IgD-negative memory B cell (primary cell): ENCODE data around the gene HGFAC. TPM values are rescaled to one million over a fixed set of nuclear protein-coding genes. Genes with fewer than 3 reads are reported as not detected.
"Not testable (repeated sequence)": the region's sequence is repeated elsewhere in the genome, so short reads cannot be mapped to it uniquely, and the experiment has no call there.

Experiments
- H3K27ac Mint-ChIP-seq, 3 donors: one replicate each; pipeline ENCODE4 v1.8.0; 2020 to 2022; ENCODE audit warnings: mild to moderate bottlenecking in 3 of 3, mixed read lengths in 3 of 3, moderate library complexity in 1 of 3
- H3K27me3 Mint-ChIP-seq: one replicate; pipeline ENCODE4 v1.8.0; 2021; ENCODE audit warnings: mixed read lengths
- H3K36me3 Mint-ChIP-seq: one replicate; pipeline ENCODE4 v1.8.0; 2020; ENCODE audit warnings: mild to moderate bottlenecking, mixed read lengths
- H3K4me1 Mint-ChIP-seq, 3 donors: one replicate each; pipeline ENCODE4 v1.8.0; 2020 to 2022; ENCODE audit warnings: mixed read lengths in 3 of 3, mild to moderate bottlenecking in 1 of 3
- H3K4me3 Mint-ChIP-seq, 4 donors: one replicate each; pipeline ENCODE4 v1.8.0; 2020 to 2022; ENCODE audit warnings: mild to moderate bottlenecking in 4 of 4, mixed read lengths in 4 of 4, moderate library complexity in 3 of 4
- H3K9me3 Mint-ChIP-seq, 3 donors: one replicate each; pipeline ENCODE4 v1.8.0; 2020 to 2021; ENCODE audit warnings: mixed read lengths in 3 of 3, mild to moderate bottlenecking in 1 of 3
- polyA plus RNA-seq: library from polyadenylated mRNA; unstranded; fragments of 300-500 nt; fragmentation: Illumina TruSeq; gene quantifications from one replicate; pipeline ENCODE4 v1.2.3, GENCODE V29; 2021

The HGFAC gene
- polyA plus RNA-seq, 1 donor from 2014 or later = not detected

- H3K36me3 Mint-ChIP-seq = no peaks in the 10 kb centered on the region
- H3K27ac Mint-ChIP-seq = no peak overlapping the region
- peaks cover 0 to 2% (median 0%) of the 10 kb centered on the region in 3 donors for H3K4me1 Mint-ChIP-seq
- H3K27me3 Mint-ChIP-seq = peaks cover 3% of the 10 kb centered on the region
- no peak overlapping the region for H3K4me3 Mint-ChIP-seq
- H3K9me3 Mint-ChIP-seq = peaks cover 0 to 2% (median 1%) of the 10 kb centered on the region in 3 donors
Measured at GRCh38 chr4:3449047-3449573, 7.3 kb downstream of the HGFAC start.

GRCh38 chr4:3449574-3450534 is 8.1 kb downstream of the HGFAC start:
- Mint-ChIP-seq H3K27ac (no peak overlapping the region), H3K9me3 (peaks cover 0 to 9% (median 1%) of the 10 kb centered on the region in 3 donors), H3K36me3 (no peaks in the 10 kb centered on the region), H3K4me1 (peaks cover 0 to 2% (median 0%) of the 10 kb centered on the region in 3 donors), H3K27me3 (peaks cover 3% of the 10 kb centered on the region), H3K4me3 (no peak overlapping the region)

- Mint-ChIP-seq H3K9me3 (peaks cover 0 to 17% (median 5%) of the 10 kb centered on the region in 3 donors), H3K4me1 (peaks cover 0 to 2% (median 0%) of the 10 kb centered on the region in 3 donors), H3K36me3 (no peaks in the 10 kb centered on the region), H3K4me3 (no peak overlapping the region), H3K27ac (no peak overlapping the region), H3K27me3 (peaks cover 4% of the 10 kb centered on the region)
Measured at GRCh38 chr4:3450643-3451042, 8.9 kb downstream of the HGFAC start.

- peaks cover 0 to 2% (median 0%) of the 10 kb centered on the region in 3 donors for H3K4me1 Mint-ChIP-seq
- H3K36me3 Mint-ChIP-seq = peaks cover 3% of the 10 kb centered on the region
- H3K4me3 Mint-ChIP-seq = no peak overlapping the region
- H3K27me3 Mint-ChIP-seq = peaks cover 4% of the 10 kb centered on the region
- H3K27ac Mint-ChIP-seq = no peak overlapping the region
- H3K9me3 Mint-ChIP-seq = peaks cover 0 to 19% (median 6%) of the 10 kb centered on the region in 3 donors
Measured at GRCh38 chr4:3451956-3452355, 10.2 kb downstream of the HGFAC start.

- Mint-ChIP-seq H3K27ac (no peak overlapping the region), H3K4me1 (peaks cover 0 to 2% (median 0%) of the 10 kb centered on the region in 3 donors)
Measured at GRCh38 chr4:3452376-3452775, 10.6 kb downstream of the HGFAC start.

GRCh38 chr4:3455596-3455995 is 13.8 kb downstream of the HGFAC start:
- not testable (repeated sequence) for H3K4me1 Mint-ChIP-seq, H3K27ac Mint-ChIP-seq, H3K36me3 Mint-ChIP-seq, H3K27me3 Mint-ChIP-seq, H3K4me3 Mint-ChIP-seq
- peaks cover 2 to 22% (median 5%) of the 10 kb centered on the region in 3 donors for H3K9me3 Mint-ChIP-seq

More at GRCh38 chr4:3452376-3452775, 10.6 kb downstream of the HGFAC start:
- Mint-ChIP-seq H3K36me3 (peaks cover 3% of the 10 kb centered on the region), H3K27me3 (peaks cover 4% of the 10 kb centered on the region), H3K9me3 (peaks cover 0 to 19% (median 6%) of the 10 kb centered on the region in 3 donors), H3K4me3 (no peak overlapping the region)

- H3K4me3 Mint-ChIP-seq = peak overlapping the region in 1 of 4 donors; percentile 35
- no peaks in the 10 kb centered on the region for H3K4me1 Mint-ChIP-seq
- peaks cover 3% of the 10 kb centered on the region for H3K36me3 Mint-ChIP-seq
- H3K9me3 Mint-ChIP-seq = peaks cover 2 to 22% (median 5%) of the 10 kb centered on the region in 3 donors
- H3K27ac Mint-ChIP-seq = no peak overlapping the region
- peaks cover 18% of the 10 kb centered on the region for H3K27me3 Mint-ChIP-seq
Measured at GRCh38 chr4:3458371-3458770, 16.6 kb downstream of the HGFAC start.

- H3K9me3 Mint-ChIP-seq = peaks cover 2 to 20% (median 5%) of the 10 kb centered on the region in 3 donors
- not testable (repeated sequence) for H3K36me3 Mint-ChIP-seq, H3K4me1 Mint-ChIP-seq, H3K4me3 Mint-ChIP-seq, H3K27ac Mint-ChIP-seq
- H3K27me3 Mint-ChIP-seq = peaks cover 18% of the 10 kb centered on the region
Measured at GRCh38 chr4:3459156-3459555, 17.4 kb downstream of the HGFAC start.

- Mint-ChIP-seq H3K4me1 (no peaks in the 10 kb centered on the region), H3K27ac (no peak overlapping the region), H3K4me3 (peak overlapping the region in 1 of 4 donors; percentile 39), H3K36me3 (peaks cover 3% of the 10 kb centered on the region), H3K9me3 (peaks cover 0 to 4% (median 2%) of the 10 kb centered on the region in 3 donors), H3K27me3 (peaks cover 21% of the 10 kb centered on the region)
Measured at GRCh38 chr4:3460926-3461325, 19.2 kb downstream of the HGFAC start.

- Mint-ChIP-seq H3K27me3 (peaks cover 21% of the 10 kb centered on the region), H3K4me3 (peak overlapping the region in 2 of 4 donors; percentile 44 to 45), H3K27ac (no peak overlapping the region), H3K36me3 (peaks cover 1% of the 10 kb centered on the region), H3K9me3 (peaks cover 0 to 4% (median 2%) of the 10 kb centered on the region in 3 donors), H3K4me1 (no peaks in the 10 kb centered on the region)
Measured at GRCh38 chr4:3461515-3462291, 19.9 kb downstream of the HGFAC start.

- Mint-ChIP-seq H3K27me3 (peaks cover 21% of the 10 kb centered on the region), H3K4me1 (no peaks in the 10 kb centered on the region), H3K4me3 (peak overlapping the region in 3 of 4 donors; percentile 61 to 86 (median 63)), H3K9me3 (peaks cover 0 to 4% (median 2%) of the 10 kb centered on the region in 3 donors), H3K27ac (no peak overlapping the region), H3K36me3 (no peaks in the 10 kb centered on the region)
Measured at GRCh38 chr4:3462321-3462789, 20.6 kb downstream of the HGFAC start.

GRCh38 chr4:3462790-3463415 is 21.1 kb downstream of the HGFAC start, which contains the start of gene DOK7:
Gene DOK7 (plus strand): TSS chr4:3463306. CDS start chr4:3463376, 70 bp downstream.
- H3K27ac Mint-ChIP-seq = no peak within 1 kb of the TSS
- H3K4me1 Mint-ChIP-seq = no peaks in the 10 kb centered on the region
- peak within 1 kb of the TSS in 3 of 4 donors; percentile 61 to 86 (median 63) for H3K4me3 Mint-ChIP-seq
- no peaks in the 10 kb centered on the region for H3K36me3 Mint-ChIP-seq
- H3K27me3 Mint-ChIP-seq = peaks cover 21% of the 10 kb centered on the region
- H3K9me3 Mint-ChIP-seq = peaks cover 0 to 4% (median 2%) of the 10 kb centered on the region in 3 donors

GRCh38 chr4:3463556-3464348 is 22.0 kb downstream of the HGFAC start:
- Mint-ChIP-seq H3K4me3 (no peak overlapping the region), H3K4me1 (no peaks in the 10 kb centered on the region), H3K27me3 (peaks cover 21% of the 10 kb centered on the region), H3K9me3 (peaks cover 0 to 4% (median 2%) of the 10 kb centered on the region in 3 donors), H3K36me3 (no peaks in the 10 kb centered on the region), H3K27ac (no peak overlapping the region)
